HepG2 (cell line): ENCODE measurements around the gene CNN3. TPM values are rescaled to one million over a fixed set of nuclear protein-coding genes. Genes with fewer than 3 reads are reported as not detected.

Experiments
- ATAC-seq: fragments of 200-7000 bp; cut with Tn5 transposase; 3 replicates; pipeline ENCODE4 v1.9.1; 2020; ENCODE audit warnings: mild to moderate bottlenecking, moderate library complexity
- BruUV-seq: library from RNA; stranded (reverse); fragments of 400-500 nt; replicated peaks from 2 replicates; lab custom pipeline; 2021; lab: Mats Ljungman, UMichigan
- CTCF ChIA-PET: fragments of 300-600 bp; formaldehyde crosslinking; extraction: SDS; loops from one replicate; lab custom pipeline; 2021; ENCODE audit warnings: low total read pairs, inconsistent platforms, low intra/inter-chr PET ratio; lab: Yijun Ruan, JAX
- POLR2A ChIA-PET: fragments of 350-600 bp; sonication (Branson Sonifier 250); formaldehyde crosslinking; loops from one replicate; lab custom pipeline; 2020; ENCODE audit warnings: antibody characterized with exemption, inconsistent platforms; lab: Yijun Ruan, JAX
- DNase-seq: peaks from one replicate; pipeline ENCODE4 v3.0.0-alpha.2; 2015; ENCODE audit warnings: low spot score
- FAIRE-seq: peaks from 3 replicates; lab custom pipeline; 2011; peaks lifted over from hg19 to GRCh38; lab: Jason Lieb, UNC
- H2AFZ ChIP-seq: one replicate; pipeline ENCODE4 v1.6.1; 2011; ENCODE audit warnings: low read length, inconsistent platforms
- H3K27ac ChIP-seq: fragments of 300-600 bp; 3 replicates; pipeline ENCODE4 v1.8.0; 2011; ENCODE audit warnings: mixed run types, mild to moderate bottlenecking, mixed read lengths, low read length, inconsistent platforms; ENCODE audit not compliant: insufficient read depth; ENCODE audit errors: extremely low read length
- H3K27me3 ChIP-seq, 2 experiments: fragments of 200-600 bp in 1 of 2; 2 replicates in 1 of 2; 3 replicates in 1 of 2; pipeline versions ENCODE4 v1.6.0 to v1.8.0; 2011; ENCODE audit warnings: low read length in 2 of 2, mild to moderate bottlenecking in 2 of 2, moderate library complexity in 2 of 2, inconsistent platforms in 1 of 2; ENCODE audit not compliant: insufficient read depth in 2 of 2, control insufficient read depth in 1 of 2
- H3K36me3 ChIP-seq, 2 experiments: fragments of 200-600 bp in 1 of 2; replicated peaks in 1 of 2; 2 replicates in 1 of 2; 3 replicates in 1 of 2; pipeline versions ENCODE4 v1.5.1 to v1.8.0; 2011; ENCODE audit warnings: low read length in 2 of 2, inconsistent platforms in 1 of 2; ENCODE audit not compliant: insufficient read depth in 2 of 2, control insufficient read depth in 1 of 2
- H3K4me1 ChIP-seq: 2 replicates; pipeline ENCODE4 v1.5.1; 2012; ENCODE audit warnings: low read length, inconsistent platforms; ENCODE audit not compliant: insufficient read depth
- H3K4me2 ChIP-seq: 2 replicates; pipeline ENCODE4 v1.6.0; 2011; ENCODE audit warnings: low read depth, low read length, inconsistent platforms
- H3K4me3 ChIP-seq, 3 experiments: fragments of 200-600 bp in 1 of 3; sonication (generic), shearing (Covaris generic) in 1 of 3; replicated peaks in 1 of 3; 2 replicates each; pipeline ENCODE4 v1.5.1; 2011 to 2016; ENCODE audit warnings: low read length in 3 of 3, inconsistent platforms in 2 of 3, low read depth in 2 of 3, mild to moderate bottlenecking in 2 of 3, control low read depth in 1 of 3, mixed read lengths in 1 of 3; ENCODE audit not compliant: insufficient read depth in 1 of 3
- H3K79me2 ChIP-seq: one replicate; pipeline ENCODE4 v1.6.1; 2011; ENCODE audit warnings: low read length, inconsistent platforms; ENCODE audit not compliant: insufficient read depth
- H3K9ac ChIP-seq: 2 replicates; pipeline ENCODE4 v1.6.0; 2011; ENCODE audit warnings: mild to moderate bottlenecking, low read depth, low read length, inconsistent platforms; ENCODE audit not compliant: insufficient read depth
- H3K9me3 ChIP-seq: 2 replicates; pipeline ENCODE4 v1.5.1; 2012; ENCODE audit warnings: mild to moderate bottlenecking, low read length
- H4K20me1 ChIP-seq: 2 replicates; pipeline ENCODE4 v1.6.0; 2011; ENCODE audit warnings: inconsistent platforms, mild to moderate bottlenecking, low read length, moderate library complexity; ENCODE audit not compliant: insufficient read depth
- ATF7 ChIP-seq, 2 experiments: fragments of 450-650 bp in 1 of 2; sonication (generic) in 1 of 2; formaldehyde crosslinking in 1 of 2; IDR thresholded peaks; 2 replicates each; pipeline versions ENCODE4 v1.4.0 to v1.6.1; 2016 to 2020; ENCODE audit warnings: antibody characterized with exemption in 1 of 2, mild to moderate bottlenecking in 1 of 2, missing genetic modification reagents in 1 of 2
- ZNF343 ChIP-seq: sonication (generic); formaldehyde crosslinking; IDR thresholded peaks from 2 replicates; pipeline ENCODE4 v1.4.0; 2020; ENCODE audit warnings: mild to moderate bottlenecking, missing genetic modification reagents
- ZSCAN29 ChIP-seq: sonication (generic); formaldehyde crosslinking; conservative IDR thresholded peaks from 2 replicates; pipeline ENCODE4 v1.4.0; 2020; ENCODE audit warnings: mild to moderate bottlenecking, missing genetic modification reagents
- ZSCAN31 ChIP-seq: sonication (generic); formaldehyde crosslinking; IDR thresholded peaks from 2 replicates; pipeline ENCODE4 v1.5.0; 2020; ENCODE audit warnings: low read depth, mild to moderate bottlenecking, missing genetic modification reagents
- WGBS: methylation state at CpG from one replicate; pipeline ENCODE4 v1.1.6; 2017; ENCODE audit warnings: low lambda C conversion rate; 5-methylcytosine and 5-hydroxymethylcytosine counted together
- in situ Hi-C: cut with HindIII; loops from 2 replicates; pipeline ENCODE4 v1.10.0; 2017; ENCODE audit warnings: low pct_unique_long_range_greater_than_20kb; ENCODE audit not compliant: extremely low pct_ligation_motif_present
- intact Hi-C: fragments of 100-400 bp; cut with micrococcal nuclease; formaldehyde crosslinking; loops from one replicate; pipeline ENCODE4 v1.10.0; 2022; ENCODE audit not compliant: unreplicated experiment
- polyA plus RNA-seq, 8 experiments: library from polyadenylated mRNA; depleted of rRNA in 3 of 8; stranded (reverse) in 7 of 8; unstranded in 1 of 8; fragments of >200 nt; fragmentation: Illumina TruSeq in 4 of 8; extraction: Trizol in 4 of 8; gene quantifications; 2 replicates each; pipeline versions ENCODE4 v1.2.1 to v1.2.3, GENCODE V29; 2011 to 2016; ENCODE audit warnings: low read depth in 4 of 8, missing spikeins in 1 of 8, mixed read lengths in 1 of 8; ENCODE audit not compliant: insufficient read depth in 1 of 8
- total RNA-seq, 5 experiments: library from RNA; depleted of rRNA; stranded (reverse); fragments of >200 nt; fragmentation: Illumina TruSeq; extraction: Trizol; gene quantifications; 2 replicates each; pipeline ENCODE4 v1.2.3, GENCODE V29; 2016; ENCODE audit warnings: low read depth in 1 of 5
- TF ChIP-seq, protein P1 (sequence below): sonication (generic); formaldehyde crosslinking; IDR thresholded peaks from 2 replicates; pipeline ENCODE4 v1.4.0; 2020; ENCODE audit warnings: missing genetic modification reagents, borderline replicate concordance
- TF ChIP-seq, protein P2 (sequence below): sonication (generic); formaldehyde crosslinking; IDR thresholded peaks from 2 replicates; pipeline ENCODE4 v1.4.0; 2020; ENCODE audit warnings: missing genetic modification reagents
- TF ChIP-seq, protein P3 (sequence below): sonication (generic); formaldehyde crosslinking; conservative IDR thresholded peaks from 2 replicates; pipeline ENCODE4 v1.5.0; 2020; ENCODE audit warnings: missing genetic modification reagents
- TF ChIP-seq, protein P4 (sequence below): sonication (generic); formaldehyde crosslinking; conservative IDR thresholded peaks from 2 replicates; pipeline ENCODE4 v1.4.0; 2020; ENCODE audit warnings: mild to moderate bottlenecking, missing genetic modification reagents, moderate library complexity
- TF ChIP-seq, protein P5 (sequence below): sonication (generic); formaldehyde crosslinking; IDR thresholded peaks from 2 replicates; pipeline ENCODE4 v1.4.0; 2020; ENCODE audit warnings: low read depth, missing genetic modification reagents

The CNN3 gene
- total and polyA plus RNA-seq, 2 of the 13 experiments (the other 11 are each of a cell fraction or from before 2014, with no cell fraction given) = 113 to 223 TPM

DNA sequence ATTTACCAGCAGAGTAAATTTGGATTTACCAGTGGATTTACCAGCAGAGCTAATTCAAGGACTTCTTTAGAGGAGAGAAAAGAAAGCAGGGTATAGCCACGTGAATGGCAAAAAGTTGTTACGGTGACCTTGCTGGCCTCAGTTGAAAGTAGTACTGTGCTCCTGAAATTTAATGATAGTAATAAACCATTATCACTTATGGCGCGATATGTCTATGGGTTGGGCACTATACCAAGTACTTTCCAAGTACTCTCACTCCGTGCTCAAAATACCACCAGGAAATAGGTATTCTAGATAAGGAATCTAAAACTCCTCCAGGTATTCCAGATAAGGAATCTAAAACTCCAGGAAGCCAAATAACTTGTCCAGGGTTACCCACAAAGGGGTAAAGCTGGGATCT, 70.9 kb downstream of the CNN3 start:
- ATAC-seq (no peak), DNase-seq (no peak), FAIRE-seq (no peak)
- H3K9me3 ChIP-seq = no peaks in the 10 kb centered on the region
- intact Hi-C loops = no loop called here
- BruUV-seq = no TSS peak
- H3K4me3 ChIP-seq = no peak overlapping the region
- peaks cover 15% of the 10 kb centered on the region for H3K4me1 ChIP-seq
- in situ Hi-C loops = loop anchor here (25.0 kb wide), 1 partner anchor 381 kb away; the partner anchor contains the start of gene RWDD3
- POLR2A ChIA-PET = no interaction called here
- H3K27ac ChIP-seq = no peak overlapping the region
- no peak overlapping the region for H2AFZ ChIP-seq
- H4K20me1 ChIP-seq = no peaks in the 10 kb centered on the region
- no peaks in the 10 kb centered on the region for H3K79me2 ChIP-seq
- H3K27me3 ChIP-seq = no peaks in the 10 kb centered on the region
- H3K4me2 ChIP-seq = no peak overlapping the region
- H3K36me3 ChIP-seq = 0 out of 5 replicates have a peak, but pooled peaks cover 0 to 3% of the 10 kb centered on the region in 2 experiments
- H3K9ac ChIP-seq = no peak overlapping the region
- CTCF ChIA-PET = interaction anchor here (4.9 kb wide), 1 partner anchor 186 kb away, joined by 120 read pairs; no protein-coding TSS in a partner anchor
- WGBS = 96% methylated on average over 5 of the region's 5 CpGs
- TF ChIP-seq, protein P1, sequence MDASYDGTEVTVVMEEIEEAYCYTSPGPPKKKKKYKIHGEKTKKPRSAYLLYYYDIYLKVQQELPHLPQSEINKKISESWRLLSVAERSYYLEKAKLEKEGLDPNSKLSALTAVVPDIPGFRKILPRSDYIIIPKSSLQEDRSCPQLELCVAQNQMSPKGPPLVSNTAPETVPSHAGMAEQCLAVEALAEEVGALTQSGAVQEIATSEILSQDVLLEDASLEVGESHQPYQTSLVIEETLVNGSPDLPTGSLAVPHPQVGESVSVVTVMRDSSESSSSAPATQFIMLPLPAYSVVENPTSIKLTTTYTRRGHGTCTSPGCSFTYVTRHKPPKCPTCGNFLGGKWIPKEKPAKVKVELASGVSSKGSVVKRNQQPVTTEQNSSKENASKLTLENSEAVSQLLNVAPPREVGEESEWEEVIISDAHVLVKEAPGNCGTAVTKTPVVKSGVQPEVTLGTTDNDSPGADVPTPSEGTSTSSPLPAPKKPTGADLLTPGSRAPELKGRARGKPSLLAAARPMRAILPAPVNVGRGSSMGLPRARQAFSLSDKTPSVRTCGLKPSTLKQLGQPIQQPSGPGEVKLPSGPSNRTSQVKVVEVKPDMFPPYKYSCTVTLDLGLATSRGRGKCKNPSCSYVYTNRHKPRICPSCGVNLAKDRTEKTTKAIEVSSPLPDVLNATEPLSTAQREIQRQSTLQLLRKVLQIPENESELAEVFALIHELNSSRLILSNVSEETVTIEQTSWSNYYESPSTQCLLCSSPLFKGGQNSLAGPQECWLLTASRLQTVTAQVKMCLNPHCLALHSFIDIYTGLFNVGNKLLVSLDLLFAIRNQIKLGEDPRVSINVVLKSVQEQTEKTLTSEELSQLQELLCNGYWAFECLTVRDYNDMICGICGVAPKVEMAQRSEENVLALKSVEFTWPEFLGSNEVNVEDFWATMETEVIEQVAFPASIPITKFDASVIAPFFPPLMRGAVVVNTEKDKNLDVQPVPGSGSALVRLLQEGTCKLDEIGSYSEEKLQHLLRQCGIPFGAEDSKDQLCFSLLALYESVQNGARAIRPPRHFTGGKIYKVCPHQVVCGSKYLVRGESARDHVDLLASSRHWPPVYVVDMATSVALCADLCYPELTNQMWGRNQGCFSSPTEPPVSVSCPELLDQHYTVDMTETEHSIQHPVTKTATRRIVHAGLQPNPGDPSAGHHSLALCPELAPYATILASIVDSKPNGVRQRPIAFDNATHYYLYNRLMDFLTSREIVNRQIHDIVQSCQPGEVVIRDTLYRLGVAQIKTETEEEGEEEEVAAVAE (CRISPR knock-in tag) = no peak
- no peak for TF ChIP-seq ZNF343
- no peak for TF ChIP-seq ZSCAN29 (CRISPR knock-in tag)
- no peak for TF ChIP-seq ATF7 (IDR thresholded peaks at IDR 0.05)
- no peak for TF ChIP-seq ATF7 (CRISPR knock-in tag; IDR thresholded peaks at IDR 0.05)
- TF ChIP-seq, protein P2, sequence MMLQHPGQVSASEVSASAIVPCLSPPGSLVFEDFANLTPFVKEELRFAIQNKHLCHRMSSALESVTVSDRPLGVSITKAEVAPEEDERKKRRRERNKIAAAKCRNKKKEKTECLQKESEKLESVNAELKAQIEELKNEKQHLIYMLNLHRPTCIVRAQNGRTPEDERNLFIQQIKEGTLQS (CRISPR knock-in tag) = no peak
- TF ChIP-seq ZSCAN31 (CRISPR knock-in tag) = no peak
- TF ChIP-seq, protein P3, sequence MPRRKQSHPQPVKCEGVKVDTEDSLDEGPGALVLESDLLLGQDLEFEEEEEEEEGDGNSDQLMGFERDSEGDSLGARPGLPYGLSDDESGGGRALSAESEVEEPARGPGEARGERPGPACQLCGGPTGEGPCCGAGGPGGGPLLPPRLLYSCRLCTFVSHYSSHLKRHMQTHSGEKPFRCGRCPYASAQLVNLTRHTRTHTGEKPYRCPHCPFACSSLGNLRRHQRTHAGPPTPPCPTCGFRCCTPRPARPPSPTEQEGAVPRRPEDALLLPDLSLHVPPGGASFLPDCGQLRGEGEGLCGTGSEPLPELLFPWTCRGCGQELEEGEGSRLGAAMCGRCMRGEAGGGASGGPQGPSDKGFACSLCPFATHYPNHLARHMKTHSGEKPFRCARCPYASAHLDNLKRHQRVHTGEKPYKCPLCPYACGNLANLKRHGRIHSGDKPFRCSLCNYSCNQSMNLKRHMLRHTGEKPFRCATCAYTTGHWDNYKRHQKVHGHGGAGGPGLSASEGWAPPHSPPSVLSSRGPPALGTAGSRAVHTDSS = no peak
- TF ChIP-seq, protein P4, sequence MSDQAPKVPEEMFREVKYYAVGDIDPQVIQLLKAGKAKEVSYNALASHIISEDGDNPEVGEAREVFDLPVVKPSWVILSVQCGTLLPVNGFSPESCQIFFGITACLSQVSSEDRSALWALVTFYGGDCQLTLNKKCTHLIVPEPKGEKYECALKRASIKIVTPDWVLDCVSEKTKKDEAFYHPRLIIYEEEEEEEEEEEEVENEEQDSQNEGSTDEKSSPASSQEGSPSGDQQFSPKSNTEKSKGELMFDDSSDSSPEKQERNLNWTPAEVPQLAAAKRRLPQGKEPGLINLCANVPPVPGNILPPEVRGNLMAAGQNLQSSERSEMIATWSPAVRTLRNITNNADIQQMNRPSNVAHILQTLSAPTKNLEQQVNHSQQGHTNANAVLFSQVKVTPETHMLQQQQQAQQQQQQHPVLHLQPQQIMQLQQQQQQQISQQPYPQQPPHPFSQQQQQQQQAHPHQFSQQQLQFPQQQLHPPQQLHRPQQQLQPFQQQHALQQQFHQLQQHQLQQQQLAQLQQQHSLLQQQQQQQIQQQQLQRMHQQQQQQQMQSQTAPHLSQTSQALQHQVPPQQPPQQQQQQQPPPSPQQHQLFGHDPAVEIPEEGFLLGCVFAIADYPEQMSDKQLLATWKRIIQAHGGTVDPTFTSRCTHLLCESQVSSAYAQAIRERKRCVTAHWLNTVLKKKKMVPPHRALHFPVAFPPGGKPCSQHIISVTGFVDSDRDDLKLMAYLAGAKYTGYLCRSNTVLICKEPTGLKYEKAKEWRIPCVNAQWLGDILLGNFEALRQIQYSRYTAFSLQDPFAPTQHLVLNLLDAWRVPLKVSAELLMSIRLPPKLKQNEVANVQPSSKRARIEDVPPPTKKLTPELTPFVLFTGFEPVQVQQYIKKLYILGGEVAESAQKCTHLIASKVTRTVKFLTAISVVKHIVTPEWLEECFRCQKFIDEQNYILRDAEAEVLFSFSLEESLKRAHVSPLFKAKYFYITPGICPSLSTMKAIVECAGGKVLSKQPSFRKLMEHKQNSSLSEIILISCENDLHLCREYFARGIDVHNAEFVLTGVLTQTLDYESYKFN (CRISPR knock-in tag) = no peak
- TF ChIP-seq, protein P5, sequence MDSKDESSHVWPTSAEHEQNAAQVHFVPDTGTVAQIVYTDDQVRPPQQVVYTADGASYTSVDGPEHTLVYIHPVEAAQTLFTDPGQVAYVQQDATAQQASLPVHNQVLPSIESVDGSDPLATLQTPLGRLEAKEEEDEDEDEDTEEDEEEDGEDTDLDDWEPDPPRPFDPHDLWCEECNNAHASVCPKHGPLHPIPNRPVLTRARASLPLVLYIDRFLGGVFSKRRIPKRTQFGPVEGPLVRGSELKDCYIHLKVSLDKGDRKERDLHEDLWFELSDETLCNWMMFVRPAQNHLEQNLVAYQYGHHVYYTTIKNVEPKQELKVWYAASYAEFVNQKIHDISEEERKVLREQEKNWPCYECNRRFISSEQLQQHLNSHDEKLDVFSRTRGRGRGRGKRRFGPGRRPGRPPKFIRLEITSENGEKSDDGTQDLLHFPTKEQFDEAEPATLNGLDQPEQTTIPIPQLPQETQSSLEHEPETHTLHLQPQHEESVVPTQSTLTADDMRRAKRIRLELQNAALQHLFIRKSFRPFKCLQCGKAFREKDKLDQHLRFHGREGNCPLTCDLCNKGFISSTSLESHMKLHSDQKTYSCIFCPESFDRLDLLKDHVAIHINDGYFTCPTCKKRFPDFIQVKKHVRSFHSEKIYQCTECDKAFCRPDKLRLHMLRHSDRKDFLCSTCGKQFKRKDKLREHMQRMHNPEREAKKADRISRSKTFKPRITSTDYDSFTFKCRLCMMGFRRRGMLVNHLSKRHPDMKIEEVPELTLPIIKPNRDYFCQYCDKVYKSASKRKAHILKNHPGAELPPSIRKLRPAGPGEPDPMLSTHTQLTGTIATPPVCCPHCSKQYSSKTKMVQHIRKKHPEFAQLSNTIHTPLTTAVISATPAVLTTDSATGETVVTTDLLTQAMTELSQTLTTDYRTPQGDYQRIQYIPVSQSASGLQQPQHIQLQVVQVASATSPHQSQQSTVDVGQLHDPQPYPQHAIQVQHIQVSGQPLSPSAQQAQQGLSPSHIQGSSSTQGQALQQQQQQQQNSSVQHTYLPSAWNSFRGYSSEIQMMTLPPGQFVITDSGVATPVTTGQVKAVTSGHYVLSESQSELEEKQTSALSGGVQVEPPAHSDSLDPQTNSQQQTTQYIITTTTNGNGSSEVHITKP = no peak
